ENCODE measurements around the gene SH2B3. TPM values are rescaled to one million over a fixed set of nuclear protein-coding genes. Genes with fewer than 3 reads are reported as not detected.
"Not testable (repeated sequence)": the region's sequence is repeated elsewhere in the genome, so short reads cannot be mapped to it uniquely, and the experiment has no call there.

Gene SH2B3
- polyA plus RNA-seq, 6 donors from 2014 or later, result 3.6 to 10.4 (median 4.5) TPM

- DNase-seq, result no peak
- H3K36me3 Mint-ChIP-seq, result no peaks in the 10 kb centered on the region
- peaks cover 10 to 24% (median 10%) of the 10 kb centered on the region in 3 donors for H3K4me1 Mint-ChIP-seq
- no peak for ATAC-seq (ENCODE audit: low read depth in 2 of 2)
- H3K9me3 Mint-ChIP-seq, result no peaks in the 10 kb centered on the region
- H3K27me3 Mint-ChIP-seq, result no peaks in the 10 kb centered on the region
- no peak overlapping the region for H3K4me3 Mint-ChIP-seq
- no peak overlapping the region for H3K27ac Mint-ChIP-seq
These were observed 11.2 kb upstream of the SH2B3 start for GRCh38 chr12:111394480-111394879.

DNA sequence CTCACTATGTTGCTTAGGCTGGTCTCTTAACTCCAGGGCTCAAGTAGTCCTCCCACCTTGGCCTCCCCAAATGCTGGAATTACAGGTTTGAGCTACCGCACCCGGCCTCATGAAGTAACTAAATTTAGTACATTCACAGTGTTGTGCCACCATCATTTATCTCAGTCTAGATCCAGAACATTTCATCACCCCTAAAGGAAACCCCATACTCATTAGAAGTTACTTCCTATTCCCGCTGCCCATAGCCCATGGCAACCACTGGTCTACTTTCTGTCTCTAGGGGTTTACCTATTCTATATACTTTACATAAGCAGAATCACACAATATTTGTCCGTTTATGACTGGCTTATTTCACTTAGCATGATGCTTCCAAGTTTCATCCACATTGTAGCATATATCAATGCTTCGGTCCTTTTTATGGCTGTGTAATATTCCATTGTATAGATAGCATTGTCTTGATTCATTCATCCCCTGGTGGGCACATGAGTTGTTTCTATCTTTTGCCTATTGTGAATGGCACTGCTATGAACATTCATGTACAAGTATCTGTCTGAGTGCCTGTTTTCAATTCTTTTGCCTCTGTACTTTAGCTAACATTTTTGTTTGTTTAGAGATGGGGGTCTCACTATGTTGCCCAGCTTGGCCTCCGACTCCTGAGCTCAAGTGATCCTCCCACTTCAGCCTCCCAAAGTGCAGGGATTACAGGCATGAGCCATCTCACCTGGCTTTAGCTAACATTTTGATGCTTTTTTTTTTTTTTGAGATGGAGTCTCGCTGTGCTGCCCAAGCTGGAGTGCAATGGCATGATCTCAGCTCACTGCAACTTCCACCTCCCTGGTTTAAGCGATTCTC, 10.2 kb upstream of the SH2B3 start:
- Mint-ChIP-seq H3K9me3 (no peaks in the 10 kb centered on the region), H3K27ac (peak overlapping the region in 1 of 6 donors; percentile 16), H3K27me3 (no peaks in the 10 kb centered on the region), H3K4me1 (peaks cover 11 to 27% (median 19%) of the 10 kb centered on the region in 3 donors), H3K36me3 (no peaks in the 10 kb centered on the region), H3K4me3 (no peak overlapping the region)
- ATAC-seq (ENCODE audit: low read depth in 2 of 2), result no peak
- no peak for DNase-seq

DNA sequence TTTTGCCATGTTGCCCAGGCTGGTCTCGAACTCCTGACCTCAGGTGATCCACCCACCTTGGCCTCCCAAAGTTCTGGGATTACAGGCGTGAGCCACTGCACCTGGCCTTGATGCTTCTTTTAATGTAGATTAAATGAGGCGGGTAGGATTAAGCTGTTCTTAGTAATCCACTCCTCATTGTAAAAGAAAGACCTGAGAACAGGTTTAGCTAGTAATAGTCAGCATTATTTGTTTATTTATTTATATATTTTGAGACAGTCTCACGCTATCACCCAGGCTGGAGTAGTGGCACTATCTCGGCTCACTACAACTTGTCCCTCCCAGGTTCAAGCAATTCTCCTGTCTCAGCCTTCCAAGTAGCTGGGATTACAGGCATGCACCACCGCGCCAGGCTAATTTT, 9.5 kb upstream of the SH2B3 start:
- H3K27me3 Mint-ChIP-seq; ATAC-seq (ENCODE audit: low read depth in 2 of 2); DNase-seq; H3K4me3 Mint-ChIP-seq; H3K36me3 Mint-ChIP-seq; H3K9me3 Mint-ChIP-seq: not testable (repeated sequence)
- H3K4me1 Mint-ChIP-seq, result peaks cover 11 to 27% (median 19%) of the 10 kb centered on the region in 3 donors
- H3K27ac Mint-ChIP-seq, result peak overlapping the region in 1 of 6 donors; percentile 16

- H3K4me3 Mint-ChIP-seq, result peak overlapping the region; percentile 71 to 92 (median 89)
- H3K9me3 Mint-ChIP-seq, result no peaks in the 10 kb centered on the region
- peak overlapping the region in 5 of 6 donors; percentile 78 to 92 (median 87) for H3K27ac Mint-ChIP-seq
- no peaks in the 10 kb centered on the region for H3K27me3 Mint-ChIP-seq
- ATAC-seq (ENCODE audit: low read depth in 2 of 2), result peak; percentile 96
- H3K4me1 Mint-ChIP-seq, result peaks cover 11 to 29% (median 19%) of the 10 kb centered on the region in 3 donors
- peak; percentile 85 for DNase-seq
- H3K36me3 Mint-ChIP-seq, result no peaks in the 10 kb centered on the region
These were observed 8.8 kb upstream of the SH2B3 start for GRCh38 chr12:111396726-111397445.

GRCh38 chr12:111398530-111398929, 7.2 kb upstream of the SH2B3 start:
- Mint-ChIP-seq H3K4me3 (peak overlapping the region in 2 of 8 donors; percentile 25 to 70), H3K27ac (no peak overlapping the region), H3K9me3 (no peaks in the 10 kb centered on the region), H3K27me3 (no peaks in the 10 kb centered on the region), H3K36me3 (no peaks in the 10 kb centered on the region), H3K4me1 (peaks cover 20 to 40% (median 28%) of the 10 kb centered on the region in 3 donors)
- ATAC-seq (ENCODE audit: low read depth in 2 of 2) (no peak), DNase-seq (no peak)

DNA sequence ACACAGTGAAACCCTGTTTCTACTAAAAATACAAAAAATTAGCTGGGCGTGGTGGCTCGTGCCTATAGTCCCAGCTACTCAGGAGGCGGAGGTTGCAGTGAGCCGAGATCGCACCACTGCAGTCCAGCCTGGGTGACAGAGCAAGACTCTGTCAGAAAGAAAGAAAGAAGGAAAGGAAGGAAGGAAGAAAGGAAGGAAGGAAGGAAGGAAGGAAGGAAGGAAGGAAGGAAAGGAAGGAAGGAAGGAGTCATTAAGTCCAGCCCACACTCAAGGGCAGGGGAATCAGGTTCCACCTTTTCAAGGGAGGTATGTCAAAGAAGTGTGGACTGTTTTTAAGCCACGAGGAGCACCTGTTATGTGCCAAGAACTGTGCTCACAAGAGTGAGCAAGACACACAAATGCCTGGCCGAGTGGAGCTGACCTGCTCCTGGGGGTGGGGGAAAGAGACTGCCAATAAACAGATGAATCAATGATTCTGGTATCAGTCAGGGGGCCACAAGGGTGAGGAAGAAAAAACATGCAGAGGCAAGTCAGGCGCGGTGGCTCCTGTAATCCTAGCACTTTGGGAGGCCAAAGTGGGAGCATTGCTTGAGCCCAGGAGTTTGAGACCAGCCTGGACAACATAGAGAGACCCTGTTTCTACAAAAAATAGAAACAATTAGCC, 5.8 kb upstream of the SH2B3 start:
- H3K27me3 Mint-ChIP-seq; H3K9me3 Mint-ChIP-seq; DNase-seq; ATAC-seq (ENCODE audit: low read depth in 2 of 2); H3K36me3 Mint-ChIP-seq: not testable (repeated sequence)
- peaks cover 32 to 54% (median 42%) of the 10 kb centered on the region in 3 donors for H3K4me1 Mint-ChIP-seq
- H3K4me3 Mint-ChIP-seq, result peak overlapping the region in 2 of 8 donors; percentile 36 to 42
- H3K27ac Mint-ChIP-seq, result peak overlapping the region in 5 of 6 donors; percentile 8 to 94 (median 75)

- DNase-seq (no peak), ATAC-seq (ENCODE audit: low read depth in 2 of 2) (no peak)
- no peaks in the 10 kb centered on the region for H3K36me3 Mint-ChIP-seq
- H3K4me3 Mint-ChIP-seq, result peak overlapping the region in 1 of 8 donors; percentile 40
- no peaks in the 10 kb centered on the region for H3K27me3 Mint-ChIP-seq
- peaks cover 32 to 57% (median 42%) of the 10 kb centered on the region in 3 donors for H3K4me1 Mint-ChIP-seq
- H3K27ac Mint-ChIP-seq, result no peak overlapping the region
- no peaks in the 10 kb centered on the region for H3K9me3 Mint-ChIP-seq
These were observed 4.5 kb upstream of the SH2B3 start for GRCh38 chr12:111401167-111401605.

- Mint-ChIP-seq H3K27ac (peak overlapping the region; percentile 58 to 97 (median 94)), H3K4me1 (peaks cover 35 to 58% (median 43%) of the 10 kb centered on the region in 3 donors), H3K4me3 (peak overlapping the region in 7 of 8 donors; percentile 84 to 93 (median 89))
- H3K27me3 Mint-ChIP-seq; ATAC-seq (ENCODE audit: low read depth in 2 of 2); H3K9me3 Mint-ChIP-seq; DNase-seq; H3K36me3 Mint-ChIP-seq: not testable (repeated sequence)
These were observed 3.3 kb upstream of the SH2B3 start for GRCh38 chr12:111402490-111402824.

DNA sequence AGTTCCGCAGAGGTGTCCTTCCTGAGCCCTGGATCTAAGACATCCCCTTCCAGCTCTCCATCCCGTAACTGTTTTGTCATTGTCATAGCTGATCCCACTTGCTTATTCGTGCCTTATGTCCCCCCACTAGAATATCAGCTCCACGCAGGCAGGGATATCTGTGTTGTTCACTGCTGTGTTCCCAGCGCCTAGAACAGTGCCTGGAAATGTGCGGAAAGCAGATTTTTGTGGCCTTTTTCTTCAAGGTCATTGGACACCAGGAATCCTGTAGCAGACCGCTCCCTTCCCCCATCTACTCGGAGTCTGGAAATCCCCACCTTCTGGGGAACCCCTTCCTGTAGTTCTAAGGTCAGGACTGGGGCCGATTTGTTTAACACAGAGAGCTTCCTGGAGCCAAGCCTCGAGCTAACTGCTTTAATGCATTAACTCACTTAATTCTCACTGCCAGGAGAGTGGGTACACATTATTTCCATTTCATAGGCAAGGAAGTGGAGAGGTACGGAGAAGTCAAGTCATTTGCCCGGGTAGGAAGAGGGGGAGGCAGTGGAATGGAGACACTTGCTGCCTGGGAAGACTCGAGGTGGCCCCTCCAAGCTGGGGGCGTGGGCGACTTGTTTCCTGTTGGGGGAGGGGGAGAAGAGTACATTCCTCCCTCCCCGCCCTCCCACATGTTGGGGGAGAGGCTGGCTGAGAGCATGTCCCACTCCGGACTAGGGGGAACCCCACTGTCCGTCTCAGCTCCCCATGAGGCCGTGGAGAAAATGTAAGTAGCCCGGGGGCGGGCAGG, 1.2 kb upstream of the SH2B3 start:
- DNase-seq (peak; percentile 40), ATAC-seq (ENCODE audit: low read depth in 2 of 2) (no peak)
- H3K9me3 Mint-ChIP-seq, result no peaks in the 10 kb centered on the region
- peaks cover 45 to 61% (median 61%) of the 10 kb centered on the region in 3 donors for H3K4me1 Mint-ChIP-seq
- H3K27me3 Mint-ChIP-seq, result no peaks in the 10 kb centered on the region
- peak overlapping the region; percentile 84 to 98 (median 96) for H3K27ac Mint-ChIP-seq
- H3K4me3 Mint-ChIP-seq, result peak overlapping the region; percentile 84 to 93 (median 90)
- no peaks in the 10 kb centered on the region for H3K36me3 Mint-ChIP-seq

GRCh38 chr12:111405149-111405858, 419 bp upstream of the SH2B3 start:
- DNase-seq (peak; percentile 98), ATAC-seq (ENCODE audit: low read depth in 2 of 2) (peak; percentile 51 to 61)
- no peaks in the 10 kb centered on the region for H3K9me3 Mint-ChIP-seq
- H3K27ac Mint-ChIP-seq, result peak overlapping the region; percentile 88 to 98 (median 93)
- no peaks in the 10 kb centered on the region for H3K36me3 Mint-ChIP-seq
- H3K27me3 Mint-ChIP-seq, result no peaks in the 10 kb centered on the region
- peak overlapping the region; percentile 84 to 93 (median 90) for H3K4me3 Mint-ChIP-seq
- H3K4me1 Mint-ChIP-seq, result peaks cover 46 to 64% (median 61%) of the 10 kb centered on the region in 3 donors

GRCh38 chr12:111406474-111407376, 1.0 kb downstream of the SH2B3 start:
- Mint-ChIP-seq H3K27ac (peak overlapping the region; percentile 94 to 99 (median 97)), H3K27me3 (no peaks in the 10 kb centered on the region), H3K4me3 (peak overlapping the region; percentile 84 to 96 (median 92)), H3K4me1 (peaks cover 56 to 78% (median 72%) of the 10 kb centered on the region in 3 donors), H3K36me3 (no peaks in the 10 kb centered on the region), H3K9me3 (no peaks in the 10 kb centered on the region)
- ATAC-seq (ENCODE audit: low read depth in 2 of 2) (peak; percentile 27 to 29), DNase-seq (peak; percentile 88)
